Natural killer cell treated with Interleukin-12 subunit alpha and Interleukin-12 subunit beta and Interleukin-15 and Interleukin-18, amount 100 ng/mL, for 72 hours (primary cell): Measurements from ENCODE around the gene ZNF582. TPM values are rescaled to one million over a fixed set of nuclear protein-coding genes. Genes with fewer than 3 reads are reported as not detected.
"Not testable (repeated sequence)": the region's sequence is repeated elsewhere in the genome, so short reads cannot be mapped to it uniquely, and the experiment has no call there.

Source experiments
- ATAC-seq, 2 donors: fragments of 150-1000 bp; cut with Tn5 transposase in 1 of 2; sonication (Bioruptor Pico), chemical (Tn5 transposase) in 1 of 2; 2 replicates each; pipeline ENCODE4 v1.10.0; 2021
- DNase-seq: peaks from one replicate; pipeline ENCODE4 v3.0.0; 2022; ENCODE audit warnings: low spot score
- H3K27ac Mint-ChIP-seq, 2 donors: 1 replicate in 1 of 2; 2 replicates in 1 of 2; pipeline ENCODE4 v1.8.0; 2022; ENCODE audit warnings: mixed read lengths in 2 of 2, mild to moderate bottlenecking in 1 of 2, moderate library complexity in 1 of 2
- H3K27me3 Mint-ChIP-seq, 2 donors: 1 replicate in 1 of 2; 2 replicates in 1 of 2; pipeline ENCODE4 v1.8.0; 2022; ENCODE audit warnings: mixed read lengths in 2 of 2
- H3K36me3 Mint-ChIP-seq: one replicate; pipeline ENCODE4 v1.8.0; 2022; ENCODE audit warnings: mixed read lengths
- H3K4me1 Mint-ChIP-seq, 2 donors: 1 replicate in 1 of 2; 2 replicates in 1 of 2; pipeline ENCODE4 v1.8.0; 2022; ENCODE audit warnings: low read depth in 2 of 2, mixed read lengths in 2 of 2, mild to moderate bottlenecking in 1 of 2
- H3K4me3 Mint-ChIP-seq: one replicate; pipeline ENCODE4 v1.8.0; 2022; ENCODE audit warnings: mixed read lengths
- H3K9me3 Mint-ChIP-seq: 2 replicates; pipeline ENCODE4 v1.8.0; 2022; ENCODE audit warnings: mixed read lengths
- total RNA-seq, 2 donors: library from RNA; stranded (reverse); gene quantifications; one replicate each; pipeline ENCODE4 v1.2.3, GENCODE V29; 2022

Gene ZNF582
- total RNA-seq, 2 donors from 2014 or later = 0.95 to 3.4 TPM

DNA sequence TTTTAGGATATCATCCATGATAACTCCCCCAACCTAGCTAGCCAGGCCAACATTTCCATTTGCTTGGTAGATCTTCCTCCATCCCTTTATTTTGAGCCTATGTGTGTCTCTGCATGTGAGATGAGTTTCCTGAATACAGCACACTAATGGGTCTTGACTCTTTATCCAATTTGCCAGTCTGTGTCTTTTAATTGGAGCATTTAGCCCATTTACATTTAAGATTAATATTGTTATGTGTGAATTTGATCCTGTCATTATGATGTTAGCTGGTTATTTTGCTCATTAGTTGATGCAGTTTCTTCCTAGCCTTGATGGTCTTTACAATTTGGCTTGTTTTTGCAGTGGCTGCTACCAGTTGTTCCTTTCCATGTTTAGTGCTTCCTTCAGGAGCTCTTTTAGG, 58.0 kb downstream of the ZNF582 start:
- DNase-seq, H3K4me1 Mint-ChIP-seq, H3K4me3 Mint-ChIP-seq, H3K36me3 Mint-ChIP-seq, H3K27ac Mint-ChIP-seq, ATAC-seq, H3K9me3 Mint-ChIP-seq: not testable (repeated sequence)
- H3K27me3 Mint-ChIP-seq = peaks cover 10 to 17% of the 10 kb centered on the region in 2 donors

DNA sequence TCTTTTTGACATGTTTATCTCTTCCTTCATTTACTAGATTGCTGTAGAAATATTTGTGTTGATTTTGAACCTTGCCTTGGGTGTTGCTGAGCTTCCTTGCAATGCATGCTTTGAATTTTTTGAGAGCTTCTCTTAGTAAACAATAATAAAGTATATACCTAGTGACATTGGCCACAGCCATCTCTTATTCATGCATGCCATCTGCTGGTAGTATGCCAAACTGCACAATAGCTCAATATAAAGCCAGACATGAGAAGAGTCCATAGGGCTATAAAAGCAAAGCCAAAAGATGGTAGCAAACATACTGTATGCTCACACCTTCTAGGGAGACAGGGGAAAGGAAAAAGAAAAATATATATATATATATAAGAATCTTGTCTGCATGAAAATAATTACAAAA, 59.8 kb downstream of the ZNF582 start:
- Mint-ChIP-seq H3K27me3 (peaks cover 10 to 17% of the 10 kb centered on the region in 2 donors), H3K4me3 (no peak overlapping the region), H3K4me1 (no peaks in the 10 kb centered on the region), H3K9me3 (no peaks in the 10 kb centered on the region), H3K27ac (no peak overlapping the region), H3K36me3 (no peaks in the 10 kb centered on the region)
- ATAC-seq (peak; percentile 52 to 62), DNase-seq (peak; percentile 65)

Other genes with a start within 250 kb of the ZNF582 start
- not detected for gene GALP, start 217.5 kb downstream of the ZNF582 start, total RNA-seq
- not detected for gene ZSCAN5B, start 195.8 kb downstream of the ZNF582 start, total RNA-seq
- not detected for gene ZSCAN5C, start 191.3 kb downstream of the ZNF582 start, total RNA-seq
- gene EDDM13, start 120.8 kb downstream of the ZNF582 start, total RNA-seq = 1 to 10 TPM; 1.8 to 4.2 TPM
- 10 to 100 TPM in 1 of 2 donors, 1 to 10 TPM in 1; 9.9 to 16.8 TPM for gene ZSCAN5A, start 78.7 kb downstream of the ZNF582 start, total RNA-seq
- gene ZNF583, start 10.8 kb upstream of the ZNF582 start, total RNA-seq = 1 to 10 TPM; 3.1 to 3.2 TPM
- gene ZNF667, start 83.8 kb upstream of the ZNF582 start, total RNA-seq = under 1 TPM; 0.17 to 0.40 TPM
- gene ZNF471, start 114.3 kb upstream of the ZNF582 start, total RNA-seq = 1 to 10 TPM in 1 of 2 donors, under 1 TPM in 1; 0.20 to 1.1 TPM
- 1 to 10 TPM in 1 of 2 donors, under 1 TPM in 1; 0.64 to 3.5 TPM for gene ZFP28, start 145.4 kb upstream of the ZNF582 start, total RNA-seq
- gene ZNF470, start 173.9 kb upstream of the ZNF582 start, total RNA-seq = 1 to 10 TPM; 2.3 to 6.7 TPM
- 1 to 10 TPM; 4.8 to 8.5 TPM for gene ZNF71, start 201.8 kb upstream of the ZNF582 start, total RNA-seq
- gene SMIM17, start 249.6 kb upstream of the ZNF582 start, total RNA-seq = not detected